Measurements from ENCODE around the gene JAZF1. TPM values are rescaled to one million over a fixed set of nuclear protein-coding genes. Genes with fewer than 3 reads are reported as not detected.

JAZF1 gene
- polyA plus RNA-seq, 1 donor = 11.4 TPM

GRCh38 chr7:28005075-28005846 is 175.3 kb downstream of the JAZF1 start:
- no peaks in the 10 kb centered on the region for H3K36me3 ChIP-seq (ENCODE audit: control insufficient read depth, insufficient read depth, low read length)
- no peaks in the 10 kb centered on the region for H3K4me1 ChIP-seq (ENCODE audit: control insufficient read depth, insufficient read depth, low read length)
- no peak for DNase-seq
- no peaks in the 10 kb centered on the region for H3K9me3 ChIP-seq (ENCODE audit: control insufficient read depth, low read depth, low read length)
- H3K4me3 ChIP-seq (ENCODE audit: low read length) = no peak overlapping the region
- WGBS (ENCODE audit: insufficient coverage, low lambda C conversion rate) = 95% methylated on average over 3 of the region's 7 CpGs
- no peak overlapping the region for H3K27ac ChIP-seq (ENCODE audit: low read length)
- H3K27me3 ChIP-seq (ENCODE audit: control insufficient read depth, insufficient read depth, low read length) = no peaks in the 10 kb centered on the region

DNA sequence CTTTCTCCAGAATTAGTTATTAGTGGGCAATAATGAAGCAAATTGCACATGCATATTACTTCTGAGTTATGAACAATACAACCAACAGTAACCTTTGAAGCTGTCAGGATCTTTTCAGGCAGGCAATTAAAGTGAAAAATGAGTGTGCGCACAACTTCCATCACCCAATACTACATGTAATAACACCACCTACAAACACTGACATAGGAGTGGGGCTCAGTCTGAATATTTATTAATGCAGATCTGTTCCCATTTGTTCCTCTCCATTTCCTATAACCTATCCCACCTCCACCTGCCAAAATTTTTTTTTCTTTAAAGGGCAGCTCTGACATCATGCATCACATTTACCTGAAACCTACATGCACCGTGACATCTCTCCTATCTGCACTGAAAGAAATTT is 177.2 kb downstream of the JAZF1 start:
- Histone ChIP-seq H3K27me3 (ENCODE audit: control insufficient read depth, insufficient read depth, low read length) (no peaks in the 10 kb centered on the region), H3K4me3 (ENCODE audit: low read length) (no peak overlapping the region), H3K4me1 (ENCODE audit: control insufficient read depth, insufficient read depth, low read length) (no peaks in the 10 kb centered on the region), H3K9me3 (ENCODE audit: control insufficient read depth, low read depth, low read length) (no peaks in the 10 kb centered on the region), H3K36me3 (ENCODE audit: control insufficient read depth, insufficient read depth, low read length) (no peaks in the 10 kb centered on the region), H3K27ac (ENCODE audit: low read length) (no peak overlapping the region)
- DNase-seq = no peak
- WGBS (ENCODE audit: insufficient coverage, low lambda C conversion rate) = no CpG with 5 or more reads among the region's 2 CpGs

- H3K4me3 ChIP-seq (ENCODE audit: low read length) = no peak overlapping the region
- no peaks in the 10 kb centered on the region for H3K4me1 ChIP-seq (ENCODE audit: control insufficient read depth, insufficient read depth, low read length)
- no peak overlapping the region for H3K27ac ChIP-seq (ENCODE audit: low read length)
- H3K9me3 ChIP-seq (ENCODE audit: control insufficient read depth, low read depth, low read length) = no peaks in the 10 kb centered on the region
- no peaks in the 10 kb centered on the region for H3K36me3 ChIP-seq (ENCODE audit: control insufficient read depth, insufficient read depth, low read length)
- no peaks in the 10 kb centered on the region for H3K27me3 ChIP-seq (ENCODE audit: control insufficient read depth, insufficient read depth, low read length)
- DNase-seq = no peak
These were observed 178.0 kb downstream of the JAZF1 start for GRCh38 chr7:28002638-28003037.

DNA sequence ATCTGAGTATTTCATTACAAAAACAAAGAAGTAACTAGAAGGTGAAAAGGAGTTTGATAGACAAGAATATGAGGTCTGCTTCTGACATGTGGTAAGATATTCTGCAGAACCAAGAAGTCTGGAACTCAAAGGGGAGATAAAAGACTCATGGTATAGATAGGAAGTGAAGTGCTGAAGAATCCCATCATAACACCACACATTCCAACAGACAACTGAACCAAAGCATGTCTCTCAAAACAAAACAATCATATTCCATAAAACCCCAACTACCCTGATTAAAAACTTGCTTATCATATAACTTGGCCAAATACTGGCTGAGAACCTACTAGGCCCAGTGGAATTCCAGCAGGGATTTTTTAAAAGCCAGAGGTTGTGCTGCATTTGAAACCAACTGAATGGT is 178.7 kb downstream of the JAZF1 start:
- no peaks in the 10 kb centered on the region for H3K4me1 ChIP-seq (ENCODE audit: control insufficient read depth, insufficient read depth, low read length)
- no peaks in the 10 kb centered on the region for H3K9me3 ChIP-seq (ENCODE audit: control insufficient read depth, low read depth, low read length)
- no peaks in the 10 kb centered on the region for H3K27me3 ChIP-seq (ENCODE audit: control insufficient read depth, insufficient read depth, low read length)
- DNase-seq = no peak
- H3K27ac ChIP-seq (ENCODE audit: low read length) = no peak overlapping the region
- no peak overlapping the region for H3K4me3 ChIP-seq (ENCODE audit: low read length)
- no peaks in the 10 kb centered on the region for H3K36me3 ChIP-seq (ENCODE audit: control insufficient read depth, insufficient read depth, low read length)

DNA sequence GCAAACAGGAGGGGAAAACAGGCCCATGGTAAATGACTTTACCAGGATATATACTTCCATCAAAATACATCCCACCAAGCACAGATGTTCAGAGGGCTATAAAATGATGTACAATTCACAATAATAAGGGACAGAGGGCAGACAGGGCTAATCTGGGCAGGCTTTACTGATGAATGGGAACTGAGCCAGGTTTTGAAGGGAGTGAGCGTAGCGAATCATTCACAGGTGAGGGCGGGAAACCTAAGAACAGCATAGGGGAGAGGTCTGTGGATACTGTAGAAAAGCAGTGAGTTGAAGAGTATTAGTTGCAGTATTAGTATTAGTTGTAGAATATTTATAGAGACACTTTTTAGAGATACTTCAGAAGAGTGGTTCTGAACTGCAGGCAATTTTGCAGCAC is 180.8 kb downstream of the JAZF1 start:
- no peak for DNase-seq
- H3K9me3 ChIP-seq (ENCODE audit: control insufficient read depth, low read depth, low read length) = no peaks in the 10 kb centered on the region
- 80% methylated on average over 2 of the region's 3 CpGs for WGBS (ENCODE audit: insufficient coverage, low lambda C conversion rate)

DNA sequence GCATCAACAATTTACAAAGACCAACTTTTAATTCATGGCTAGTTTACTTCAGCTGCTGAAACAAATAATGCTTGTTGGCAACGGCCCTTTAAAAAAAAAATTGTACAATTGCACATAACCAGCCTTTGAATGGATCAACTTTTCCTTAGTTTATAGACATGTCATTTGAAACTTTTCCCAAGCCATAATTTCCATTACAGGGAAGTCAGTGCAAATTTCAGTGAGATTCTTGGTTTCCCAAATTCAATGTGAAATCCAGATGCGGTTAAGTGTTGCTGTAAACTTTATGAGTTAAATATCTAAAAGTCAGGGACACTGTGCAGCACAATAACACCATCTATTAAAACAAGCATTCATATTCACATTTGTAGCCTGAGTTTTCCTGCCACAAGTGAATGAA is 182.2 kb downstream of the JAZF1 start:
- H3K9me3 ChIP-seq (ENCODE audit: control insufficient read depth, low read depth, low read length) = no peaks in the 10 kb centered on the region
- no peaks in the 10 kb centered on the region for H3K27me3 ChIP-seq (ENCODE audit: control insufficient read depth, insufficient read depth, low read length)
- no peak overlapping the region for H3K4me3 ChIP-seq (ENCODE audit: low read length)
- no peaks in the 10 kb centered on the region for H3K36me3 ChIP-seq (ENCODE audit: control insufficient read depth, insufficient read depth, low read length)
- no peak for DNase-seq
- H3K27ac ChIP-seq (ENCODE audit: low read length) = no peak overlapping the region
- no CpG with 5 or more reads among the region's 2 CpGs for WGBS (ENCODE audit: insufficient coverage, low lambda C conversion rate)
- H3K4me1 ChIP-seq (ENCODE audit: control insufficient read depth, insufficient read depth, low read length) = peaks cover 3% of the 10 kb centered on the region

More for the DNA sequence above, 180.8 kb downstream of the JAZF1 start:
- H3K27me3 ChIP-seq (ENCODE audit: control insufficient read depth, insufficient read depth, low read length) = no peaks in the 10 kb centered on the region
- no peak overlapping the region for H3K27ac ChIP-seq (ENCODE audit: low read length)
- H3K4me3 ChIP-seq (ENCODE audit: low read length) = no peak overlapping the region
- no peaks in the 10 kb centered on the region for H3K36me3 ChIP-seq (ENCODE audit: control insufficient read depth, insufficient read depth, low read length)
- no peaks in the 10 kb centered on the region for H3K4me1 ChIP-seq (ENCODE audit: control insufficient read depth, insufficient read depth, low read length)

GRCh38 chr7:27997188-27997707 is 183.3 kb downstream of the JAZF1 start:
- no CpG with 5 or more reads among the region's 1 CpG for WGBS (ENCODE audit: insufficient coverage, low lambda C conversion rate)
- H3K4me3 ChIP-seq (ENCODE audit: low read length) = no peak overlapping the region
- no peaks in the 10 kb centered on the region for H3K36me3 ChIP-seq (ENCODE audit: control insufficient read depth, insufficient read depth, low read length)
- H3K4me1 ChIP-seq (ENCODE audit: control insufficient read depth, insufficient read depth, low read length) = peaks cover 3% of the 10 kb centered on the region
- no peak overlapping the region for H3K27ac ChIP-seq (ENCODE audit: low read length)
- no peak for DNase-seq
- H3K27me3 ChIP-seq (ENCODE audit: control insufficient read depth, insufficient read depth, low read length) = no peaks in the 10 kb centered on the region
- H3K9me3 ChIP-seq (ENCODE audit: control insufficient read depth, low read depth, low read length) = no peaks in the 10 kb centered on the region

DNA sequence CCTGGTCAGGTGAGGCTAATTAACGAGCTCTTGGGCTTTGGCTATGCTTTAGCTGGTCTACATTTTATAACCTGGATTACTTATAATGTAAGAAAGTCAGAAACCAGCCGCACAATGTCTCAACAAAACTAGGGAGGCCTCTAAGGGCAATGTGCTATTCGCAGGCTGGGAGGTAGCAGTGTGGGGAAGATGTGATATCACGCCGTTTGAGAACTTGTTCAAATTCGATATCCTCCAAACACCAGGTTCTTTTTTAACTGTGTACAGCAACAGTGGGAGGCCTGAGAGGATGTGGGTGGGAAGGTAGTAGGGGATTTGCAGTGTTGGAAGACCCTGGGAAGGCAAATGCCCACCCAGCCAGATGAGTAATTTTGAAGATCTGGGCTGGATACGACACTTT is 184.5 kb downstream of the JAZF1 start:
- Histone ChIP-seq H3K27ac (ENCODE audit: low read length) (no peak overlapping the region), H3K4me1 (ENCODE audit: control insufficient read depth, insufficient read depth, low read length) (peaks cover 3% of the 10 kb centered on the region), H3K4me3 (ENCODE audit: low read length) (no peak overlapping the region), H3K36me3 (ENCODE audit: control insufficient read depth, insufficient read depth, low read length) (no peaks in the 10 kb centered on the region), H3K27me3 (ENCODE audit: control insufficient read depth, insufficient read depth, low read length) (no peaks in the 10 kb centered on the region), H3K9me3 (ENCODE audit: control insufficient read depth, low read depth, low read length) (no peaks in the 10 kb centered on the region)
- 91% methylated on average over 4 of the region's 7 CpGs for WGBS (ENCODE audit: insufficient coverage, low lambda C conversion rate)
- DNase-seq = no peak

GRCh38 chr7:27995228-27995627 is 185.4 kb downstream of the JAZF1 start:
- no peak for DNase-seq
- Histone ChIP-seq H3K9me3 (ENCODE audit: control insufficient read depth, low read depth, low read length) (no peaks in the 10 kb centered on the region), H3K4me3 (ENCODE audit: low read length) (no peak overlapping the region), H3K36me3 (ENCODE audit: control insufficient read depth, insufficient read depth, low read length) (no peaks in the 10 kb centered on the region), H3K27me3 (ENCODE audit: control insufficient read depth, insufficient read depth, low read length) (no peaks in the 10 kb centered on the region), H3K4me1 (ENCODE audit: control insufficient read depth, insufficient read depth, low read length) (peaks cover 3% of the 10 kb centered on the region), H3K27ac (ENCODE audit: low read length) (no peak overlapping the region)
- no CpG with 5 or more reads among the region's 3 CpGs for WGBS (ENCODE audit: insufficient coverage, low lambda C conversion rate)

- peak in 1 of 2 donors; percentile 54 for DNase-seq
- Histone ChIP-seq H3K4me3 (ENCODE audit: low read length) (no peak overlapping the region), H3K9me3 (ENCODE audit: control insufficient read depth, low read depth, low read length) (no peaks in the 10 kb centered on the region), H3K36me3 (ENCODE audit: control insufficient read depth, insufficient read depth, low read length) (no peaks in the 10 kb centered on the region), H3K4me1 (ENCODE audit: control insufficient read depth, insufficient read depth, low read length) (peaks cover 3% of the 10 kb centered on the region), H3K27ac (ENCODE audit: low read length) (no peak overlapping the region), H3K27me3 (ENCODE audit: control insufficient read depth, insufficient read depth, low read length) (no peaks in the 10 kb centered on the region)
- 17% methylated on average over 1 of the region's 2 CpGs for WGBS (ENCODE audit: insufficient coverage, low lambda C conversion rate)
These were observed 186.0 kb downstream of the JAZF1 start for GRCh38 chr7:27994639-27995038.

All from large intestine (tissue), 3 donors.